H1 (cell line): ENCODE results near the gene PTGFR.

Experiments used
- BRCA1 ChIP-seq: IDR thresholded peaks from 2 replicates; pipeline ENCODE4 v1.6.1; 2012; ENCODE audit warnings: low read depth, low read length, improper control_type of control experiment
- CTCF ChIP-seq, 3 experiments: IDR thresholded peaks; 1 replicate in 2 of 3; 2 replicates in 1 of 3; pipeline versions ENCODE4 v1.5.1 to v1.6.1; 2011; ENCODE audit warnings: low read length in 3 of 3, mild to moderate bottlenecking in 3 of 3, inconsistent platforms in 2 of 3, low read depth in 1 of 3, moderate library complexity in 1 of 3; ENCODE audit not compliant: insufficient read depth in 1 of 3; ENCODE audit errors: control extremely low read depth in 1 of 3
- JUN ChIP-seq: IDR thresholded peaks from 2 replicates; pipeline ENCODE4 v1.6.1; 2011; ENCODE audit warnings: low read depth, mild to moderate bottlenecking, improper control_type of control experiment, low read length

- no peak for TF ChIP-seq JUN
- TF ChIP-seq CTCF (IDR thresholded peaks at IDR 0.05; ENCODE audit: control extremely low read depth in 1 of 3, insufficient read depth in 1 of 3, low read depth in 1 of 3, low read length in 3 of 3): no peak
- no peak for TF ChIP-seq BRCA1
These were observed 31.4 kb downstream of the PTGFR start for GRCh38 chr1:78522136-78522535.
